Neural progenitor cell (in vitro differentiated cells): ENCODE data around the gene THNSL1.

Source experiments
- EZH2 ChIP-seq: fragments of 200-600 bp; sonication (generic); IDR thresholded peaks from 2 replicates; pipeline ENCODE4 v1.6.1; 2017; ENCODE audit warnings: antibody characterized with exemption, mild to moderate bottlenecking, moderate library complexity
- TF ChIP-seq, protein P1 (sequence below): fragments of 200-600 bp; sonication (generic); IDR thresholded peaks from 2 replicates; pipeline ENCODE4 v1.5.1; 2017; ENCODE audit warnings: antibody characterized with exemption, mild to moderate bottlenecking

DNA sequence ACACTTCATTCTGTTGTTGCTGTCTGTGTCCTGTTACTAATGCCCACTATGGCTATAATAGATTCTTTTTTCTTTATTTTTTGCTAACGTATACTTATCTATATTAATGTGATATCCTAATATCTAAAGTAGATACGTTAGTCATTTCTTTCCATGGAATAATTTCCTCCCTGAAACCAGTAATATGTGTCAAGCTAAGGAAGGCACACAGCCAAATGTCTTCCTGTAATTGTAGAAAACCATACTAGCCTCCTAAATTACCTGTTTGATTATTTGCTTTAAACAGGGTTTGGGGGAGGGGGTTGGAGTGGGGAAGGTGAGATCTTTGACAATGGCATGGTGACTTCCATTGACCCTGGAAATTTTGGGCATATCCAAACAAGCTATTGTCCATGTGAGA, 56.4 kb downstream of the THNSL1 start:
- TF ChIP-seq, protein P1, sequence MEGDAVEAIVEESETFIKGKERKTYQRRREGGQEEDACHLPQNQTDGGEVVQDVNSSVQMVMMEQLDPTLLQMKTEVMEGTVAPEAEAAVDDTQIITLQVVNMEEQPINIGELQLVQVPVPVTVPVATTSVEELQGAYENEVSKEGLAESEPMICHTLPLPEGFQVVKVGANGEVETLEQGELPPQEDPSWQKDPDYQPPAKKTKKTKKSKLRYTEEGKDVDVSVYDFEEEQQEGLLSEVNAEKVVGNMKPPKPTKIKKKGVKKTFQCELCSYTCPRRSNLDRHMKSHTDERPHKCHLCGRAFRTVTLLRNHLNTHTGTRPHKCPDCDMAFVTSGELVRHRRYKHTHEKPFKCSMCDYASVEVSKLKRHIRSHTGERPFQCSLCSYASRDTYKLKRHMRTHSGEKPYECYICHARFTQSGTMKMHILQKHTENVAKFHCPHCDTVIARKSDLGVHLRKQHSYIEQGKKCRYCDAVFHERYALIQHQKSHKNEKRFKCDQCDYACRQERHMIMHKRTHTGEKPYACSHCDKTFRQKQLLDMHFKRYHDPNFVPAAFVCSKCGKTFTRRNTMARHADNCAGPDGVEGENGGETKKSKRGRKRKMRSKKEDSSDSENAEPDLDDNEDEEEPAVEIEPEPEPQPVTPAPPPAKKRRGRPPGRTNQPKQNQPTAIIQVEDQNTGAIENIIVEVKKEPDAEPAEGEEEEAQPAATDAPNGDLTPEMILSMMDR, result no peak
- no peak for TF ChIP-seq EZH2
